Testis (tissue), 2 donors: ENCODE data around the gene AHCY.

Experiments used
- POLR2A ChIP-seq: fragments of 450-650 bp; IDR thresholded peaks from one replicate; pipeline ENCODE4 v1.6.1; 2017; ENCODE audit warnings: antibody characterized with exemption, mild to moderate bottlenecking, moderate library complexity
- TF ChIP-seq, protein P1 (sequence below), 3 experiments: fragments of 450-650 bp in 2 of 3; fragments of 200-600 bp in 1 of 3; sonication (generic) in 1 of 3; IDR thresholded peaks; one replicate each; pipeline ENCODE4 v1.5.1; 2016 to 2019; ENCODE audit warnings: antibody characterized with exemption in 3 of 3, mild to moderate bottlenecking in 2 of 3, moderate library complexity in 1 of 3

DNA sequence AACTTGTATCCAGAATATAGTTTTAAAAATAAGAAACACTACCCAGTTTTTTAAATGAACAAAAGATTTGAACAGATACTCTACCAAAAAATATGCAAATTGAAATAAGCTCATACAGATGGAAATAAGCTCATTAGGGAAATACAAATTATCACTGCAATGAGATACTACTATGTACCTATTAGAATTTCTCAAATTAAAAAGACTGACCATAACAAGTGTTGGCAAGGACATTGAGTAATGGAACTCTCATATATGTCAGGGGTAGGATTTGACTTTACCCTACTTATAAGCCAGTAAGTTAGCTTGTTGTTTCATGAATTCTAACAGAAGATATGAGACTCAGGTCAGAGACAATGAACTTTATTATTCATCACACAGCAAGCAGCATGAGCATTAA, 71.5 kb downstream of the AHCY start:
- TF ChIP-seq, protein P1, sequence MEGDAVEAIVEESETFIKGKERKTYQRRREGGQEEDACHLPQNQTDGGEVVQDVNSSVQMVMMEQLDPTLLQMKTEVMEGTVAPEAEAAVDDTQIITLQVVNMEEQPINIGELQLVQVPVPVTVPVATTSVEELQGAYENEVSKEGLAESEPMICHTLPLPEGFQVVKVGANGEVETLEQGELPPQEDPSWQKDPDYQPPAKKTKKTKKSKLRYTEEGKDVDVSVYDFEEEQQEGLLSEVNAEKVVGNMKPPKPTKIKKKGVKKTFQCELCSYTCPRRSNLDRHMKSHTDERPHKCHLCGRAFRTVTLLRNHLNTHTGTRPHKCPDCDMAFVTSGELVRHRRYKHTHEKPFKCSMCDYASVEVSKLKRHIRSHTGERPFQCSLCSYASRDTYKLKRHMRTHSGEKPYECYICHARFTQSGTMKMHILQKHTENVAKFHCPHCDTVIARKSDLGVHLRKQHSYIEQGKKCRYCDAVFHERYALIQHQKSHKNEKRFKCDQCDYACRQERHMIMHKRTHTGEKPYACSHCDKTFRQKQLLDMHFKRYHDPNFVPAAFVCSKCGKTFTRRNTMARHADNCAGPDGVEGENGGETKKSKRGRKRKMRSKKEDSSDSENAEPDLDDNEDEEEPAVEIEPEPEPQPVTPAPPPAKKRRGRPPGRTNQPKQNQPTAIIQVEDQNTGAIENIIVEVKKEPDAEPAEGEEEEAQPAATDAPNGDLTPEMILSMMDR (IDR thresholded peaks at IDR 0.05): no peak
- no peak for TF ChIP-seq POLR2A
